Adrenal gland (tissue), 12 donors: Measurements from ENCODE around the gene CERT1. TPM values are rescaled to one million over a fixed set of nuclear protein-coding genes. Genes with fewer than 3 reads are reported as not detected.

Experiments used
- DNase-seq, 7 donors: peaks; one replicate each; pipeline ENCODE4 v3.0.0-alpha.2; 2019 to 2020
- H3K27ac ChIP-seq, 5 donors: fragments of 200-600 bp; sonication (generic) in 4 of 5; 1 replicate in 3 of 5; 2 replicates in 2 of 5; pipeline versions ENCODE4 v1.5.1 to v1.8.0; 2016 to 2020; ENCODE audit warnings: mild to moderate bottlenecking in 1 of 5
- H3K27me3 ChIP-seq: fragments of 200-600 bp; 2 replicates; pipeline ENCODE4 v1.8.0; 2021
- H3K36me3 ChIP-seq, 2 donors: fragments of 200-600 bp; replicated peaks in 1 of 2; 1 replicate in 1 of 2; 2 replicates in 1 of 2; pipeline versions ENCODE4 v1.5.1 to v1.8.0; 2018 to 2022
- H3K4me1 ChIP-seq, 2 donors: fragments of 200-600 bp; replicated peaks in 1 of 2; 1 replicate in 1 of 2; 2 replicates in 1 of 2; pipeline versions ENCODE4 v1.5.1 to v1.8.0; 2018 to 2021
- H3K4me3 ChIP-seq, 4 donors: fragments of 200-600 bp; sonication (generic) in 3 of 4; one replicate each; pipeline ENCODE4 v1.5.1; 2016 to 2018
- H3K9me3 ChIP-seq, 3 donors: fragments of 200-600 bp; sonication (generic) in 1 of 3; replicated peaks in 1 of 3; 1 replicate in 2 of 3; 2 replicates in 1 of 3; pipeline versions ENCODE4 v1.5.1 to v1.8.0; 2016 to 2021
- POLR2A ChIP-seq, 2 donors: fragments of 450-650 bp; IDR thresholded peaks; one replicate each; pipeline ENCODE4 v1.6.1; 2017; ENCODE audit warnings: antibody characterized with exemption in 2 of 2, mild to moderate bottlenecking in 2 of 2, moderate library complexity in 1 of 2
- WGBS, 4 donors: extraction: QIAGEN DNeasy Blood & Tissue Kit in 2 of 4; methylation state at CpG; one replicate each; pipeline versions ENCODE4 v1.1.5 to v1.1.7; 2013 to 2017; 5-methylcytosine and 5-hydroxymethylcytosine counted together
- intact Hi-C, 2 donors: fragments of 100-400 bp; cut with DNase I; formaldehyde crosslinking; loops; one replicate each; pipeline versions ENCODE4 v1.14.1 to v1.15.0; 2022 to 2023
- polyA plus RNA-seq, 3 donors: library from polyadenylated mRNA; stranded (reverse); fragments of 200-250 nt in 2 of 3; fragments of 350-450 nt in 1 of 3; fragmentation: Illumina TruSeq in 1 of 3; extraction: RNeasy Lipid Tissue Mini Kit (QIAGEN cat#74804) in 1 of 3; gene quantifications; one replicate each; pipeline ENCODE4 v1.2.3, GENCODE V29; 2013 to 2014
- total RNA-seq, 9 donors: library from RNA; depleted of rRNA in 4 of 9; stranded (reverse); fragments of >200 nt in 4 of 9; fragments of 120-200 nt in 1 of 9; fragmentation: NEBNext Ultra II Directional in 1 of 9; extraction: Animal tissue kit (Norgen Biotek cat#: 25700) in 1 of 9; gene quantifications; one replicate each; pipeline versions ENCODE4 v1.1.0 to v1.2.4, GENCODE V29; 2013 to 2023
- TF ChIP-seq, protein P1 (sequence below), 6 experiments: fragments of 450-650 bp in 4 of 6; fragments of 200-600 bp in 2 of 6; sonication (generic) in 1 of 6; IDR thresholded peaks; 1 replicate in 5 of 6; 2 replicates in 1 of 6; pipeline versions ENCODE4 v1.5.1 to v1.8.0; 2016 to 2021; ENCODE audit warnings: antibody characterized with exemption in 6 of 6, mild to moderate bottlenecking in 2 of 6, moderate library complexity in 1 of 6
- donor health status: healthy with polysubstance abuse.
- donor health status: Bipolar disorder and iron deficiency.
- donor health status: DM: yes; HTN: yes; CAD: no.
- donor health status: DM: no; HTN: no; CAD: no.
- donor health status: DM: no; HTN: no; CAD: no.
- donor health status: DM: yes; HTN: yes; CAD: no.

CERT1 gene
- total and polyA plus RNA-seq, 12 donors, result 5.7 to 67.6 (median 50.4) TPM

DNA sequence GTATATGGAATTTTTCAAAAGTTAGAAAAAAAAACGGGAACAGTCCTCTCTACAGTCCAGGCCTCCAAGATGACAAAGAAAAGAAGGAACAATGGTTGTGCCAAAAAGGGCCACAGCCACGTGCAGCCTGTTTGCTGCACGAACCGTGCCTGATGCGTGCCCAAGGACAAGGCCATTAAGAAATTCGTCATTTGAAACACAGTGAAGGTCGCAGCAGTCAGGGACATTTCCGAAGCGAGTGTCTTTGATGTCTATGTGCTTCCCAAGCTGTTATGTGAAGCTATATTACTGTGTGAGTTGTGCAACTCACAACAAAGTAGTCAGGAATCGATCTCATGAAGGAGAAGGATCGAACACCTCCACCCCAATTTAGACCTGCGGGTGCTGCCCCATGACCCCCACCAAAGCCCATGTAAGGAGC lies 137.0 kb downstream of the CERT1 start:
- H3K4me3 ChIP-seq, result no peak overlapping the region
- no peaks in the 10 kb centered on the region for H3K9me3 ChIP-seq
- peaks cover 0 to 14% of the 10 kb centered on the region in 2 donors for H3K36me3 ChIP-seq
- DNase-seq, result peak; percentile 65 to 88 (median 80)
- no peak for TF ChIP-seq POLR2A (IDR thresholded peaks at IDR 0.05)
- TF ChIP-seq, protein P1, sequence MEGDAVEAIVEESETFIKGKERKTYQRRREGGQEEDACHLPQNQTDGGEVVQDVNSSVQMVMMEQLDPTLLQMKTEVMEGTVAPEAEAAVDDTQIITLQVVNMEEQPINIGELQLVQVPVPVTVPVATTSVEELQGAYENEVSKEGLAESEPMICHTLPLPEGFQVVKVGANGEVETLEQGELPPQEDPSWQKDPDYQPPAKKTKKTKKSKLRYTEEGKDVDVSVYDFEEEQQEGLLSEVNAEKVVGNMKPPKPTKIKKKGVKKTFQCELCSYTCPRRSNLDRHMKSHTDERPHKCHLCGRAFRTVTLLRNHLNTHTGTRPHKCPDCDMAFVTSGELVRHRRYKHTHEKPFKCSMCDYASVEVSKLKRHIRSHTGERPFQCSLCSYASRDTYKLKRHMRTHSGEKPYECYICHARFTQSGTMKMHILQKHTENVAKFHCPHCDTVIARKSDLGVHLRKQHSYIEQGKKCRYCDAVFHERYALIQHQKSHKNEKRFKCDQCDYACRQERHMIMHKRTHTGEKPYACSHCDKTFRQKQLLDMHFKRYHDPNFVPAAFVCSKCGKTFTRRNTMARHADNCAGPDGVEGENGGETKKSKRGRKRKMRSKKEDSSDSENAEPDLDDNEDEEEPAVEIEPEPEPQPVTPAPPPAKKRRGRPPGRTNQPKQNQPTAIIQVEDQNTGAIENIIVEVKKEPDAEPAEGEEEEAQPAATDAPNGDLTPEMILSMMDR (IDR thresholded peaks at IDR 0.05), result no peak
- intact Hi-C loops, result no loop called here
- H3K27ac ChIP-seq, result peak overlapping the region in 4 of 5 donors; percentile 36 to 87 (median 61)
- H3K27me3 ChIP-seq, result no peaks in the 10 kb centered on the region
- H3K4me1 ChIP-seq, result peaks cover 17 to 21% of the 10 kb centered on the region in 2 donors
- WGBS, 4 donors, result 43 to 49% (median 47%) methylated on average over 12 of the region's 12 CpGs

DNA sequence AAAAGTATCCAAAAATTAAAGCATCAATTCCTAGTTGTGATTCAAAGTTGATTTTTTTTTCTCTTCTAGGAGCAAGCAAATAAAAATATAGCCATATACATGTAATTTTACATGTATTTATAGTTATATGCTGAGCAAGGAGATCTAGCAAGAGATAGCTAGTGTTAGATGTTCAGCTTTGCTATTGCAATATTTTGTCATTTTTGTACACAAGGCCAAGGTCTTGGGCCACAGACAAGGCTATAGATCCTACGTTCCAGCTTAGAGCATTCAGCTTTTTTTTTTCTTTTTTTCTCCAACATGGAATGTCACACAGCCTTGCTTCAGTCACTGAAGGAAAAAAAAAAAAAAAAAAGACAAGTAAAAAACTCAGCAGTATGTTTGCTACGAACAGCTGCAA lies 137.6 kb downstream of the CERT1 start:
- peaks cover 0 to 9% of the 10 kb centered on the region in 2 donors for H3K36me3 ChIP-seq
- peak in 1 of 7 donors; percentile 22 for DNase-seq
- H3K4me3 ChIP-seq, result no peak overlapping the region
- H3K9me3 ChIP-seq, result no peaks in the 10 kb centered on the region
- TF ChIP-seq POLR2A (IDR thresholded peaks at IDR 0.05), result no peak
- TF ChIP-seq, protein P1 (IDR thresholded peaks at IDR 0.05), result no peak
- peak overlapping the region in 4 of 5 donors; percentile 27 to 87 (median 61) for H3K27ac ChIP-seq
- H3K4me1 ChIP-seq, result peaks cover 17 to 21% of the 10 kb centered on the region in 2 donors
- WGBS, 4 donors, result 25 to 43% (median 35%) methylated on average over 2 of the region's 2 CpGs
- no peaks in the 10 kb centered on the region for H3K27me3 ChIP-seq
- intact Hi-C loops, result no loop called here

DNA sequence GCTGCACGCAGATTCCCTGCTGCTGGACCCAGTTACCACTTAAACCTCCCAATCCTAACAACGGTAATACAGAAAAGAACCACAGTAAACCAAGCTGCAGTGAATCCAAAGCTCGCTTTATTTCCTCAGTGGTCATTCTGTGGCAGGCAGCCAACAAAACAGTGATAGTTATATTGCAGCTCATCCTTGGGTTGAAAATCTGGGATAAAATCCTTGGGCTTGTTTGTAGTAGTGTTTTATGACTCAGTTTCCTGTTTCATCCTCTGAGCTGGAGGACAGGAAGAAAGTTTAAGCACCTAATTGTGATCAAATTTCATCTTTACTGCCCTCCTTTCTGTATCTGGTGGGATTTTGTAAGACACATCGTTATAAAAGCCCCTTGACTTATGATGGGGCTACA lies 143.0 kb downstream of the CERT1 start:
- no peak for TF ChIP-seq POLR2A (IDR thresholded peaks at IDR 0.05)
- TF ChIP-seq, protein P1 (IDR thresholded peaks at IDR 0.05), result no peak
- H3K27ac ChIP-seq, result no peak overlapping the region
- peaks cover 0 to 1% of the 10 kb centered on the region in 2 donors for H3K36me3 ChIP-seq
- H3K4me1 ChIP-seq, result peaks cover 3% of the 10 kb centered on the region in 2 donors
- intact Hi-C loops, result no loop called here
- WGBS, 4 donors, result 84 to 90% (median 86%) methylated on average over 4 of the region's 4 CpGs
- H3K4me3 ChIP-seq, result no peak overlapping the region
- H3K27me3 ChIP-seq, result no peaks in the 10 kb centered on the region
- DNase-seq, result no peak
- no peaks in the 10 kb centered on the region for H3K9me3 ChIP-seq

DNA sequence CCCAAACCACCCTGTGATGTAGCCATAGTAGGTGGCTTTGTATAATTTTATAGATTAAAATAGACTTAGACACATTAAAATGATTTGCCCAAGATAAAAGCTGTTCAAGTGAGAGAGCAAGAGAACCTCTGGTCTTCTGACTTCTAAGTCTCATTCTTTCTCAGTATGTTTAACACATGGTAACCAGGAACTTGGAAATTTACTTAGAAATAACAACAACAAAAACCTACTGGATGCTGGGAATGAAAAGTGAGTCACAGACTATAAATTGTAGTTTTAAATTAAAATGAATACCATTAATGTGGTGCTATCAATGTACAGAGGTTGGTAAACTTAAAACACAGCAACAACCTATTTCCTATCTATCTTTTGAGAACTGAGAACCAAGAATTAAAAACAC lies 144.0 kb downstream of the CERT1 start:
- H3K27me3 ChIP-seq, result no peaks in the 10 kb centered on the region
- H3K4me3 ChIP-seq, result no peak overlapping the region
- H3K4me1 ChIP-seq, result no peaks in the 10 kb centered on the region
- intact Hi-C loops, result no loop called here
- TF ChIP-seq, protein P1 (IDR thresholded peaks at IDR 0.05), result no peak
- DNase-seq, result no peak
- H3K36me3 ChIP-seq, result no peaks in the 10 kb centered on the region
- no peaks in the 10 kb centered on the region for H3K9me3 ChIP-seq
- no peak overlapping the region for H3K27ac ChIP-seq
